Adipocyte (in vitro differentiated cells): Measurements from ENCODE around the gene HOXD3.

Source experiments
- DNase-seq: peaks from one replicate; pipeline ENCODE4 v3.0.0-alpha.2; 2015; ENCODE audit warnings: low read depth
- H3K27me3 ChIP-seq: replicated peaks from 2 replicates; pipeline ENCODE4 v1.7.0; 2013; ENCODE audit warnings: mild to moderate bottlenecking, low read length, moderate library complexity; ENCODE audit not compliant: control insufficient read depth, insufficient read depth
- H3K36me3 ChIP-seq: 2 replicates; pipeline ENCODE4 v1.7.0; 2013; ENCODE audit warnings: low read length, mild to moderate bottlenecking, moderate library complexity; ENCODE audit not compliant: control insufficient read depth, insufficient read depth, severe bottlenecking
- H3K4me1 ChIP-seq: 2 replicates; pipeline ENCODE4 v1.7.0; 2013; ENCODE audit warnings: mild to moderate bottlenecking, low read length, moderate library complexity; ENCODE audit not compliant: control insufficient read depth, insufficient read depth
- H3K4me3 ChIP-seq: 2 replicates; pipeline ENCODE4 v1.7.0; 2013; ENCODE audit warnings: mild to moderate bottlenecking, low read length, moderate library complexity
- H3K9ac ChIP-seq: 2 replicates; pipeline ENCODE4 v1.7.0; 2013; ENCODE audit warnings: mild to moderate bottlenecking, low read length, moderate library complexity
- H3K9me3 ChIP-seq: 2 replicates; pipeline ENCODE4 v1.7.0; 2013; ENCODE audit warnings: mild to moderate bottlenecking, low read length, moderate library complexity; ENCODE audit not compliant: control insufficient read depth

The HOXD3 gene

DNA sequence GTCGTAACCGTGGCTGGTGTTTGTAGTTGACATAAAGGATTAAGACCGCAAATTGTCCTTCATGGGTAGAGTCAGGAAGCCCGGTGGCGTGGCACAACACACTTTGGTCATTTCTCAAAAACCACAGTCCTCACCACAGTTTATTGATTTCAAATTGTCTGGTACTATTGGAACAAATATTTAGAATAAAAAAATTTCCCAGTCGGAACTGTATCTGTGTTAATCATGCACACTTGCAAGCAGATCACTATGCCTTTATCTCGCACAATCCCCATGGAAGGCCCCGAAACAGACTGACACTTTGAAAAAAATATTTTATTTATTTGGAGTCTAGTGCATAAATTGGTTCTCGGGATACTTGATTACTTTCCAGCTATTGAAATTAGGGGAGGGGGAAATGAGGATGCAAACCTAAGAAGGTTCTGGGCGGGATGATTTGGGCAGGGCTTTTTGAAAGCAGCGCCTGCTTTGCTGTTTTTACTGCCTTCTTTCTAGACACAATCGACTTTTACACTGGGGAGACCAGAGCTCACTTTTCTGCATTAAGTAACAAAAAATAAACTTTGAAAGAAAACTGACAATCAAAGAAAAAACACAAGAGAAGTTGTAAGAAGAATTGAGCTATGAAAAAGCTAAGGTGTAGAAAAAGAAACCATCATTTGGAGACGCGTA lies 15.9 kb downstream of the HOXD3 start:
- Histone ChIP-seq H3K27me3 (no peaks in the 10 kb centered on the region), H3K9ac (no peak overlapping the region), H3K4me1 (peaks cover 10% of the 10 kb centered on the region), H3K9me3 (no peaks in the 10 kb centered on the region), H3K36me3 (no peaks in the 10 kb centered on the region), H3K4me3 (no peak overlapping the region)
- DNase-seq: no peak

DNA sequence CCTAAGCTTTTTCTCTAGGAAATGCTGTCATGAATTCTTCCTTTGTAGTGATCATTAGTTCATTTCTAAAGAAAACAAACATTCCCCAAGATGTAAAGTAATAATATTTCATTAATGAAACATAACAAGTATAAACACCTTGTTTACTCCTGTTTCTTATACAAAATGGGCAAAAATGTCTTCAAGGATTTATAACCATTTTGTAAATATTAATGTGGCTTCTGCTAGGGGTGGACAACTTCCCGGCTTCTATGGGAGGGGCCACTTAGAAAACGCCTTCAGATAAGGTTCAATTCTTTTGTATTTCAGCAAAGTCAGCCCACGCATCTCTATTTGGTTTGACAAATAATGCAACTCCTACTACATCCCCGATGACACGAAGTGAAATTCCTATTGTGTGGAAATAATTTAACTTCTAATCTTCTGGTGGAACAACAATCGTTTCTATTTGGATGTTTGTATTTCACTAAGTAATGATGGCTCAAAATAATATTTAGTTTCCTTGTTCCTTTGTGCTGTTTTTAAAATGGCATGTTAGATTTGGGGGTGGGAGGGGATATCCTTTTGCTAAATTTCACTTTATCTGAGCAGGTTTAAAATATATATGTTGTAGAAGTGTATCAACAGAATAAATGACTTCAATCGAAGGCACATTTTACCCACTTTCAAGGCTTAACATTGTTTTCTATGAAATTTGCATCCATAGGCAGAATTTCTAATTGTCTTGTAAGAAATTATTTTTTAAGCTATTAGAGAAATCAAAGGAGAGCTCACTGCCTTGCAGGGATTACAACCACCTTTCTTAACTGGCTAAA lies 16.7 kb downstream of the HOXD3 start:
- H3K4me1 ChIP-seq: peaks cover 16% of the 10 kb centered on the region
- DNase-seq: no peak
- peak overlapping the region; percentile 59 for H3K4me3 ChIP-seq
- peak overlapping the region; percentile 25 for H3K9ac ChIP-seq
- no peaks in the 10 kb centered on the region for H3K9me3 ChIP-seq
- no peaks in the 10 kb centered on the region for H3K27me3 ChIP-seq
- no peaks in the 10 kb centered on the region for H3K36me3 ChIP-seq

- Histone ChIP-seq H3K4me1 (peaks cover 17% of the 10 kb centered on the region), H3K9me3 (no peaks in the 10 kb centered on the region), H3K27me3 (no peaks in the 10 kb centered on the region), H3K4me3 (peak overlapping the region; percentile 59), H3K36me3 (no peaks in the 10 kb centered on the region), H3K9ac (peak overlapping the region; percentile 25)
- no peak for DNase-seq
Observed at GRCh38 chr2:176174382-176174823, 17.3 kb downstream of the HOXD3 start.

DNA sequence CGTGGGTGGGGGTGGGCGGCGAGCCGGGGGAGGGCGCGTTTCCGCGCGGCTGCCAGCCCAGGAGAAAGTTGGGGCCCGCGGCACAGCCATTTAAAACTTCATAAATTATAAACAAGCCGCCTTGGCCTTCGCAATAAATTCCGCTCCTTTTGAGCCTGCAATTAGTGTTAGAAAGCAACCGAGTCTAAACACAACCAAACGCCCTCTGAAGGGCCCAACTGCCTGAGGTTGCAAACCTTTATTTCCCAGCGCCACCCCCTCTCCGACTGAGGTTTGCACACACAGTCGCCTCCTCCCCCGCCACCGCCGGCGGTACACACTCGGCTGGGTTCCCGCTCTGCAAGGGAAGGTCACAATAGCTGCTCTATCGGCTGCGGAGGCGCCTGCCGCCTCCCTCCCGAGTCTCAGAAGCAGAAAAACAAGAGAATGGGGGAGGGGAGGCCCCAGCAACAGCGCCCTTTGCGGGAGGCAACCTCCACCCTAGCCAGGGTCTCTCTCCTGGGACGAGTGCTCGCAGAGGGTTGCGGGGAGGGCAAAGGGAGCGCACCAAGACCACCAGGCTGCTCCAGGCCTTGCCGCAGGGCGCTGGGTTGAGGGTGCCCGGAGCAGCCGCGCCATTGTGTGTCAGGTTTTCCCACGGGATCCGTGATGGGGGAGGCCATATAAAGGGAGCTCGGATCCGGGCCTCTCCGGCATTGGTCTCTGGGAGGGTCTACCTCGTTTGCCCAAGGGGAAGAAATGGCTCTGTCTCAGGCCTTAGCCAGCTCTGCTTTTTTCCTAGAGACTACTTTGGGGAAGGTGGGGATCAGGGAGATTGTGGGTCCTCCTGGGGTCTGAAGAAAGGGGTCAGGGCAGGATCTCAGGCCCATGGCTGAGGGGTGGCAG lies 18.0 kb downstream of the HOXD3 start:
- Histone ChIP-seq H3K9ac (no peak overlapping the region), H3K27me3 (no peaks in the 10 kb centered on the region), H3K36me3 (no peaks in the 10 kb centered on the region), H3K9me3 (no peaks in the 10 kb centered on the region), H3K4me1 (peaks cover 17% of the 10 kb centered on the region), H3K4me3 (peak overlapping the region; percentile 59)
- no peak for DNase-seq

- Histone ChIP-seq H3K27me3 (no peaks in the 10 kb centered on the region), H3K36me3 (no peaks in the 10 kb centered on the region), H3K4me3 (no peak overlapping the region), H3K4me1 (peaks cover 17% of the 10 kb centered on the region), H3K9ac (no peak overlapping the region), H3K9me3 (no peaks in the 10 kb centered on the region)
- no peak for DNase-seq
Observed at GRCh38 chr2:176175709-176176607, 18.9 kb downstream of the HOXD3 start.

DNA sequence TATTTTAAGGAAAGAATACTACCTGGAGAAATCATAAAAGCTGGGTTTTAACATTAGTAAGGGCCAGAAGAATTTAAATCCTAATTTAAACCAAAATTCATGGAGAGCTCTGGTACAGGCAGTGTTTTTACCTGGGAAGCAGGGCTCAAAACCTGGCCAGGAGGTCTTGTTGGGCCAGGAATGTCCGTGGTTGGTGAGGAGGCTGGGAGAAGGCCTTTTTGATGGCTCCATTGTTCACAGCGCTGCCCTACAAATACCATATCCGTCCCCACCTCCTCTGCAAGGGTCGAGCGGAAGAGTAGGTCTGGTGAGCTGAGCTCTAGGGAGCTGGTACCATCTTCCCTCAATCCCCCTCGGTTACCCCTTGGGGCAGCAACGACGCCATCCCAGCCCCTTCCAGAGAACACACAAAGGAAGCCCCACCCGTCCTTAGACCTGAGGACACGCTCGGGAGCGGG lies 20.5 kb downstream of the HOXD3 start:
- H3K9ac ChIP-seq: peak overlapping the region; percentile 58
- peaks cover 17% of the 10 kb centered on the region for H3K4me1 ChIP-seq
- H3K36me3 ChIP-seq: no peaks in the 10 kb centered on the region
- no peak for DNase-seq
- peak overlapping the region; percentile 87 for H3K4me3 ChIP-seq
- no peaks in the 10 kb centered on the region for H3K9me3 ChIP-seq
- H3K27me3 ChIP-seq: no peaks in the 10 kb centered on the region

- H3K4me1 ChIP-seq: peaks cover 17% of the 10 kb centered on the region
- DNase-seq: no peak
Observed at GRCh38 chr2:176178038-176178756, 21.1 kb downstream of the HOXD3 start.

DNA sequence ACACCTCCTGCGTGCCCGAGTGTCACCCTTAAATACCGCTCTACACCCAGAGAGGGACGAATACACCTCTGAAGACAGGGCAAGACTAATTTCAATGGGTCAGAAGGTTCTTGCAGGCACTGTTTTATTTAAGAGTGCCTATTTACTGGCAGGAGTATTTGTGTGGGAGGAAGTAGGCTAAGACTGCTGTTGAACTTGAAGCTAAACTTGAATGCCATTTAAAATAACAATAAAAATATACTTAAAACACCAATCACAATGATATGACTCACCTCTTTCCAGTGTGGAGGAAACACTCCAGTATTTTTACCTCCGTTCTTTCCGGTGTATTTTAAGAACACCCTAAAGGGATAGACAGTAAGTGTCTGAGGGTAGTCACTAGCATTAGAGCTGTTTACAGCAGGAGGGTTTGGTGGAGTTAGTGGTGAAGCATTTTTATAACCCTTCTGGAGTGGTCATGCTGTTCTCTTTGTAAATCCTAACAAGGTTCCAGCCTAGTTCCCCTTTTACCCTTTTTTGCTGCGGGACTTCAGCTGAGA lies 21.7 kb downstream of the HOXD3 start:
- H3K9me3 ChIP-seq: no peaks in the 10 kb centered on the region
- H3K4me1 ChIP-seq: peaks cover 14% of the 10 kb centered on the region
- H3K27me3 ChIP-seq: no peaks in the 10 kb centered on the region
- no peaks in the 10 kb centered on the region for H3K36me3 ChIP-seq
- no peak for DNase-seq
- H3K4me3 ChIP-seq: peak overlapping the region; percentile 87
- no peak overlapping the region for H3K9ac ChIP-seq

More at GRCh38 chr2:176178038-176178756, 21.1 kb downstream of the HOXD3 start:
- Histone ChIP-seq H3K9me3 (no peaks in the 10 kb centered on the region), H3K36me3 (no peaks in the 10 kb centered on the region), H3K27me3 (no peaks in the 10 kb centered on the region), H3K4me3 (peak overlapping the region; percentile 87), H3K9ac (peak overlapping the region; percentile 58)

- no peak for DNase-seq
- Histone ChIP-seq H3K27me3 (no peaks in the 10 kb centered on the region), H3K4me3 (no peak overlapping the region), H3K4me1 (peaks cover 7% of the 10 kb centered on the region), H3K9ac (no peak overlapping the region), H3K36me3 (no peaks in the 10 kb centered on the region), H3K9me3 (no peaks in the 10 kb centered on the region)
Observed at GRCh38 chr2:176181551-176181950, 24.4 kb downstream of the HOXD3 start.

GRCh38 chr2:176182671-176183070 lies 25.6 kb downstream of the HOXD3 start:
- no peaks in the 10 kb centered on the region for H3K27me3 ChIP-seq
- H3K4me1 ChIP-seq: peaks cover 7% of the 10 kb centered on the region
- DNase-seq: no peak

More at GRCh38 chr2:176182671-176183070, 25.6 kb downstream of the HOXD3 start:
- H3K36me3 ChIP-seq: no peaks in the 10 kb centered on the region
- H3K9me3 ChIP-seq: no peaks in the 10 kb centered on the region
- H3K9ac ChIP-seq: no peak overlapping the region
- no peak overlapping the region for H3K4me3 ChIP-seq
